K562 (cell line): ENCODE results near the gene SLC39A5. TPM values are rescaled to one million over a fixed set of nuclear protein-coding genes. Genes with fewer than 3 reads are reported as not detected.

Source experiments
- BRD4 ChIP-seq: fragments of 200-600 bp; sonication (generic); IDR thresholded peaks from 2 replicates; pipeline ENCODE4 v1.6.1; 2017; ENCODE audit warnings: inconsistent platforms
- BRF1 ChIP-seq: IDR thresholded peaks from 3 replicates; pipeline ENCODE4 v1.6.1; 2011; ENCODE audit warnings: borderline replicate concordance, mild to moderate bottlenecking; ENCODE audit not compliant: insufficient read length; ENCODE audit errors: extremely low read depth
- CCAR2 ChIP-seq: fragments of 200-400 bp; formaldehyde crosslinking; IDR thresholded peaks from 2 replicates; pipeline ENCODE4 v1.6.1; 2017; ENCODE audit warnings: mild to moderate bottlenecking, low read depth, low read length
- ELF1 ChIP-seq: fragments of 200-800 bp; sonication (Bioruptor generic); IDR thresholded peaks from 2 replicates; pipeline ENCODE4 v1.6.1; 2016; ENCODE audit warnings: missing genetic modification characterization, missing compliant biosample characterization
- ETS2 ChIP-seq: IDR thresholded peaks from 2 replicates; pipeline ENCODE4 v1.6.1; 2016; ENCODE audit warnings: borderline replicate concordance, missing genetic modification characterization, mild to moderate bottlenecking, moderate library complexity, missing compliant biosample characterization; ENCODE audit not compliant: poor library complexity, severe bottlenecking
- HNRNPL ChIP-seq: fragments of 200-400 bp; formaldehyde crosslinking; IDR thresholded peaks from 2 replicates; pipeline ENCODE4 v1.6.1; 2017; ENCODE audit warnings: low read depth, mild to moderate bottlenecking, low read length
- ZNF316 ChIP-seq: fragments of 450-650 bp; IDR thresholded peaks from 2 replicates; pipeline ENCODE4 v1.6.1; 2016
- polyA plus RNA-seq, 8 experiments: library from polyadenylated mRNA; depleted of rRNA in 4 of 8; stranded (reverse) in 5 of 8; unstranded in 3 of 8; fragments of >200 nt; fragmentation: Nextera tagmentation in 2 of 8; fragmentation: Illumina TruSeq in 1 of 8; extraction: Ambion mirVana in 2 of 8; extraction: Trizol in 1 of 8; gene quantifications; 2 replicates each; pipeline versions ENCODE4 v1.2.1 to v1.2.3, GENCODE V29; 2011 to 2014; ENCODE audit warnings: inconsistent platforms in 1 of 8, missing spikeins in 1 of 8
- total RNA-seq, 7 experiments: library from RNA; depleted of rRNA in 6 of 7; stranded (reverse); fragments of >200 nt in 6 of 7; fragmentation: Illumina TruSeq in 2 of 7; extraction: Trizol in 2 of 7; gene quantifications; 2 replicates each; pipeline versions ENCODE4 v1.2.1 to v1.2.3, GENCODE V29; 2011 to 2021; ENCODE audit warnings: low replicate concordance in 1 of 7
- TF ChIP-seq, protein P1 (sequence below): fragments of 250-450 bp; sonication (Bioruptor Pico); IDR thresholded peaks from 2 replicates; pipeline ENCODE4 v1.8.0; 2021; ENCODE audit warnings: mild to moderate bottlenecking, moderate library complexity
- TF ChIP-seq, protein P2 (sequence below), 2 experiments: fragments of 450-650 bp in 1 of 2; sonication (generic) in 1 of 2; formaldehyde crosslinking in 1 of 2; IDR thresholded peaks in 1 of 2; conservative IDR thresholded peaks in 1 of 2; 2 replicates each; pipeline versions ENCODE4 v1.6.1 to v1.8.1; 2016 to 2023; ENCODE audit warnings: mild to moderate bottlenecking in 2 of 2, moderate library complexity in 2 of 2, inconsistent platforms in 1 of 2, missing genetic modification reagents in 1 of 2
- TF ChIP-seq, protein P3 (sequence below): fragments of 250-450 bp; sonication (Bioruptor Pico); IDR thresholded peaks from 2 replicates; pipeline ENCODE4 v1.6.1; 2021; ENCODE audit warnings: mild to moderate bottlenecking
- TF ChIP-seq, protein P4 (sequence below): fragments of 250-450 bp; sonication (Bioruptor Pico); IDR thresholded peaks from 2 replicates; pipeline ENCODE4 v1.8.0; 2021; ENCODE audit warnings: moderate library complexity, mild to moderate bottlenecking, inconsistent platforms

The SLC39A5 gene
- total and polyA plus RNA-seq, 9 of the 15 experiments (the other 6 are each of a cell fraction or from before 2014, with no cell fraction given): 0.08 to 0.10 TPM; not detected in 7

DNA sequence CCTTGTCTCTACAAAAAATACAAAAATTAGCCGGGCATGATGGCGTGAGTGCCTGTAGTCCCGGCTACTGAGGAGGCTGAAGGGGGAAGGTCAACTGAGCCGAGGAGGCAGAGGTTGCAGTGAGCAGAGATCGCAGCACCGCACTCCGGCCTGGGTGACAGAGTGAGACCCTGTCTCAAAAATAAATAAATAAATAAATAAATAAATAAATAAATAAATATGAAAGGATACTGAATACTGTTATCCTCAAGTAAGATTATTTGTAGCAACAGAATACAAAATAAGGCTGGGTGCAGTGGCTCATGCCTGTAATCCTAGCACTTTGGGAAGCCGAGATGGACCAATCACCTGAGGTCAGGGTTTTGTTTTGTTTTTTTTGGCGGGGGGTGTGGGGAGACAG, 10.0 kb upstream of the SLC39A5 start (continued):
- TF ChIP-seq, protein P1, sequence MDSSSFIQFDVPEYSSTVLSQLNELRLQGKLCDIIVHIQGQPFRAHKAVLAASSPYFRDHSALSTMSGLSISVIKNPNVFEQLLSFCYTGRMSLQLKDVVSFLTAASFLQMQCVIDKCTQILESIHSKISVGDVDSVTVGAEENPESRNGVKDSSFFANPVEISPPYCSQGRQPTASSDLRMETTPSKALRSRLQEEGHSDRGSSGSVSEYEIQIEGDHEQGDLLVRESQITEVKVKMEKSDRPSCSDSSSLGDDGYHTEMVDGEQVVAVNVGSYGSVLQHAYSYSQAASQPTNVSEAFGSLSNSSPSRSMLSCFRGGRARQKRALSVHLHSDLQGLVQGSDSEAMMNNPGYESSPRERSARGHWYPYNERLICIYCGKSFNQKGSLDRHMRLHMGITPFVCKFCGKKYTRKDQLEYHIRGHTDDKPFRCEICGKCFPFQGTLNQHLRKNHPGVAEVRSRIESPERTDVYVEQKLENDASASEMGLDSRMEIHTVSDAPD (CRISPR knock-in tag): no peak
- no peak for TF ChIP-seq ELF1 (tag)
- no peak for TF ChIP-seq BRF1
- no peak for TF ChIP-seq ETS2 (tag)
- no peak for TF ChIP-seq HNRNPL
- TF ChIP-seq ZNF316: no peak
- no peak for TF ChIP-seq CCAR2
- TF ChIP-seq, protein P2, sequence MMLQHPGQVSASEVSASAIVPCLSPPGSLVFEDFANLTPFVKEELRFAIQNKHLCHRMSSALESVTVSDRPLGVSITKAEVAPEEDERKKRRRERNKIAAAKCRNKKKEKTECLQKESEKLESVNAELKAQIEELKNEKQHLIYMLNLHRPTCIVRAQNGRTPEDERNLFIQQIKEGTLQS (IDR thresholded peaks at IDR 0.05): no peak
- TF ChIP-seq, protein P2 (CRISPR knock-in tag; conservative IDR thresholded peaks at IDR 0.05): no peak
- TF ChIP-seq, protein P3, sequence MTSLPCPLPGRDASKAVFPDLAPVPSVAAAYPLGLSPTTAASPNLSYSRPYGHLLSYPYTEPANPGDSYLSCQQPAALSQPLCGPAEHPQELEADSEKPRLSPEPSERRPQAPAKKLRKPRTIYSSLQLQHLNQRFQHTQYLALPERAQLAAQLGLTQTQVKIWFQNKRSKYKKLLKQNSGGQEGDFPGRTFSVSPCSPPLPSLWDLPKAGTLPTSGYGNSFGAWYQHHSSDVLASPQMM (CRISPR knock-in tag): no peak
- TF ChIP-seq, protein P4, sequence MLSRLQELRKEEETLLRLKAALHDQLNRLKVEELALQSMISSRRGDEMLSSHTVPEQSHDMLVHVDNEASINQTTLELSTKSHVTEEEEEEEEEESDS (CRISPR knock-in tag): no peak
- no peak for TF ChIP-seq BRD4
